OCI-LY7 (cell line): Measurements from ENCODE around the gene ANAPC5. TPM values are rescaled to one million over a fixed set of nuclear protein-coding genes. Genes with fewer than 3 reads are reported as not detected.
A peak's percentile ranks its signal among the peaks of the same experiment; 100 is the strongest.

ENCODE experiments used
- BruUV-seq: library from RNA; stranded (reverse); fragments of 400-500 nt; replicated peaks from 2 replicates; lab custom pipeline; 2021; lab: Mats Ljungman, UMichigan
- CTCF ChIA-PET: fragments of 300-600 bp; sonication (Branson Sonifier 250); formaldehyde crosslinking; loops from one replicate; lab custom pipeline; 2022; ENCODE audit warnings: antibody characterized with exemption; ENCODE audit not compliant: unreplicated experiment; lab: Charles Lee
- POLR2A ChIA-PET: fragments of 300-600 bp; sonication (Branson Sonifier 250); formaldehyde crosslinking; loops from one replicate; lab custom pipeline; 2022; ENCODE audit warnings: antibody characterized with exemption; lab: Charles Lee
- DNase-seq: peaks from one replicate; pipeline ENCODE4 v3.0.0-alpha.2; 2015; ENCODE audit warnings: low spot score
- H2AFZ ChIP-seq: fragments of 200-600 bp; sonication (generic), shearing (Covaris generic); 2 replicates; pipeline ENCODE4 v1.6.1; 2014; ENCODE audit warnings: mild to moderate bottlenecking, antibody characterized with exemption, low read length, moderate library complexity
- H3K27ac ChIP-seq: fragments of 200-600 bp; sonication (generic); 2 replicates; pipeline ENCODE4 v1.5.1; 2014; ENCODE audit warnings: mixed run types, low read depth, mild to moderate bottlenecking, moderate library complexity, low read length, inconsistent platforms; ENCODE audit not compliant: poor library complexity, severe bottlenecking
- H3K36me3 ChIP-seq: fragments of 200-600 bp; sonication (generic); 2 replicates; pipeline ENCODE4 v1.6.1; 2014; ENCODE audit warnings: mild to moderate bottlenecking, antibody characterized with exemption, low read length, moderate library complexity, mixed read lengths; ENCODE audit not compliant: insufficient read depth
- H3K4me1 ChIP-seq: fragments of 200-600 bp; sonication (generic); 2 replicates; pipeline ENCODE4 v1.5.1; 2014; ENCODE audit warnings: mild to moderate bottlenecking, low read length; ENCODE audit not compliant: insufficient read depth, poor library complexity, severe bottlenecking
- H3K4me2 ChIP-seq: fragments of 200-600 bp; sonication (generic); 2 replicates; pipeline ENCODE4 v1.6.1; 2014; ENCODE audit warnings: mild to moderate bottlenecking, low read length
- H3K4me3 ChIP-seq: fragments of 200-600 bp; sonication (generic); 2 replicates; pipeline ENCODE4 v1.5.1; 2014; ENCODE audit warnings: mild to moderate bottlenecking, low read depth, low read length; ENCODE audit not compliant: poor library complexity, severe bottlenecking
- H3K79me2 ChIP-seq: fragments of 200-600 bp; sonication (generic); 2 replicates; pipeline ENCODE4 v1.6.1; 2016; ENCODE audit warnings: low read depth, mild to moderate bottlenecking, low read length, moderate library complexity, mixed read lengths; ENCODE audit not compliant: insufficient read depth
- H3K9me2 ChIP-seq: fragments of 200-600 bp; sonication (generic); 2 replicates; pipeline ENCODE4 v1.6.1; 2016; ENCODE audit warnings: mild to moderate bottlenecking, low read length, mixed read lengths; ENCODE audit not compliant: insufficient read depth
- H3K9me3 ChIP-seq: fragments of 200-600 bp; sonication (generic); 2 replicates; pipeline ENCODE4 v1.6.1; 2014; ENCODE audit warnings: mild to moderate bottlenecking, mixed run types, low read length, mixed read lengths
- H4K20me1 ChIP-seq: fragments of 200-600 bp; sonication (generic); 2 replicates; pipeline ENCODE4 v1.6.1; 2014; ENCODE audit warnings: mild to moderate bottlenecking, antibody characterized with exemption, low read length, moderate library complexity, mixed read lengths; ENCODE audit not compliant: insufficient read depth
- CTCF ChIP-seq: fragments of 200-600 bp; sonication (generic); conservative IDR thresholded peaks from 2 replicates; pipeline ENCODE4 v1.5.1; 2014; ENCODE audit warnings: mild to moderate bottlenecking, antibody characterized with exemption, low read length, moderate library complexity, mixed read lengths
- EZH2phosphoT487 ChIP-seq: fragments of 200-600 bp; sonication (generic); IDR thresholded peaks from 2 replicates; pipeline ENCODE4 v1.6.1; 2018; ENCODE audit warnings: low read depth, borderline replicate concordance, mild to moderate bottlenecking, mixed run types, antibody characterized with exemption, low read length, moderate library complexity, mixed read lengths
- intact Hi-C: fragments of 100-400 bp; cut with micrococcal nuclease; formaldehyde crosslinking; loops from one replicate; pipeline ENCODE4 v1.10.0; 2022; ENCODE audit not compliant: unreplicated experiment
- total RNA-seq, 2 experiments: library from RNA; depleted of rRNA in 1 of 2; stranded (reverse); fragments of >200 nt in 1 of 2; shearing (Covaris generic) in 1 of 2; gene quantifications; 2 replicates each; pipeline ENCODE4 v1.2.3, GENCODE V29; 2014 to 2022

The ANAPC5 gene
- total RNA-seq, 2 experiments from 2014 or later = 186 to 217 TPM

GRCh38 chr12:121337416-121337815 lies 14.8 kb downstream of the ANAPC5 start:
- BruUV-seq = no TSS peak
- Histone ChIP-seq H4K20me1 (no peaks in the 10 kb centered on the region), H3K4me2 (no peak overlapping the region), H3K4me3 (no peak overlapping the region), H3K27ac (no peak overlapping the region), H3K79me2 (no peaks in the 10 kb centered on the region), H3K9me2 (no peaks in the 10 kb centered on the region), H2AFZ (no peak overlapping the region), H3K9me3 (no peaks in the 10 kb centered on the region), H3K4me1 (no peaks in the 10 kb centered on the region), H3K36me3 (peaks cover 96% of the 10 kb centered on the region)
- intact Hi-C loops = no loop called here
- CTCF ChIA-PET = no interaction called here
- DNase-seq = no peak
- POLR2A ChIA-PET = interaction anchor here (1.0 kb wide), 2 partner anchors 17 to 65 kb away, joined by 3 to 4 read pairs; no protein-coding TSS in a partner anchor
- TF ChIP-seq EZH2phosphoT487 (no peak), CTCF (no peak)

GRCh38 chr12:121334513-121335343 lies 17.5 kb downstream of the ANAPC5 start:
- no peak overlapping the region for H3K27ac ChIP-seq
- no peak overlapping the region for H3K4me2 ChIP-seq
- TF ChIP-seq CTCF (peak; percentile 97), EZH2phosphoT487 (no peak)
- H3K4me3 ChIP-seq = no peak overlapping the region
- H2AFZ ChIP-seq = no peak overlapping the region
- no peaks in the 10 kb centered on the region for H3K9me3 ChIP-seq
- peak; percentile 76 for DNase-seq
- H3K9me2 ChIP-seq = no peaks in the 10 kb centered on the region
- BruUV-seq = no TSS peak
- intact Hi-C loops = loop anchor here (1.0 kb wide), 1 partner anchor 109 kb away; no protein-coding TSS in a partner anchor
- ChIA-PET POLR2A (interaction anchor here (0.6 to 1.2 kb wide), 3 partner anchors 9 to 309 kb away, joined by 3 to 5 read pairs (median 4); no protein-coding TSS in a partner anchor), CTCF (no interaction called here)
- no peaks in the 10 kb centered on the region for H3K4me1 ChIP-seq
- H3K79me2 ChIP-seq = no peaks in the 10 kb centered on the region
- no peaks in the 10 kb centered on the region for H4K20me1 ChIP-seq
- H3K36me3 ChIP-seq = peaks cover 96% of the 10 kb centered on the region

GRCh38 chr12:121333747-121334146 lies 18.5 kb downstream of the ANAPC5 start:
- Histone ChIP-seq H3K4me1 (no peaks in the 10 kb centered on the region), H4K20me1 (no peaks in the 10 kb centered on the region), H3K9me2 (no peaks in the 10 kb centered on the region), H3K4me3 (no peak overlapping the region), H3K4me2 (no peak overlapping the region), H3K36me3 (peaks cover 96% of the 10 kb centered on the region), H3K27ac (no peak overlapping the region), H3K79me2 (no peaks in the 10 kb centered on the region), H3K9me3 (no peaks in the 10 kb centered on the region), H2AFZ (no peak overlapping the region)
- DNase-seq = no peak
- no TSS peak for BruUV-seq
- ChIA-PET POLR2A (no interaction called here), CTCF (interaction anchor here (0.9 kb wide), 1 partner anchor 109 kb away, joined by 4 read pairs; no protein-coding TSS in a partner anchor)
- TF ChIP-seq CTCF = no peak
- TF ChIP-seq EZH2phosphoT487 = no peak
- intact Hi-C loops = loop anchor here (1.0 kb wide), 1 partner anchor 110 kb away; no protein-coding TSS in a partner anchor
